GM19468 (cell line): ENCODE results near the gene RASGRP3.

ENCODE experiments used
- ATAC-seq: cut with Tn5 transposase; IDR thresholded peaks from one replicate; pipeline ENCODE4 v1.9.1; 2021; ENCODE audit warnings: mild to moderate bottlenecking, moderate library complexity, moderate number of reproducible peaks; ENCODE audit not compliant: unreplicated experiment; ENCODE audit errors: extremely low read depth

RASGRP3 gene

GRCh38 chr2:33606100-33606499 lies 129.7 kb downstream of the RASGRP3 start:
- no peak for ATAC-seq

- ATAC-seq, result no peak
Observed at GRCh38 chr2:33606622-33607021, 130.2 kb downstream of the RASGRP3 start.

- no peak for ATAC-seq
Observed at GRCh38 chr2:33607251-33607721, 130.8 kb downstream of the RASGRP3 start.

- no peak for ATAC-seq
Observed at GRCh38 chr2:33607905-33608304, 131.5 kb downstream of the RASGRP3 start.

- no peak for ATAC-seq
Observed at GRCh38 chr2:33614190-33614589, 137.7 kb downstream of the RASGRP3 start.
